A549 (cell line): ENCODE measurements around the gene MAP6. TPM values are rescaled to one million over a fixed set of nuclear protein-coding genes. Genes with fewer than 3 reads are reported as not detected.

ENCODE experiments used
- ATAC-seq, 2 experiments: fragments of 200-7000 bp in 1 of 2; fragments of >200 bp in 1 of 2; cut with Nextera tagmentation in 1 of 2; cut with Tn5 transposase in 1 of 2; 3 replicates each; pipeline versions ENCODE4 v1.8.0 to v1.9.1; 2018 to 2020; ENCODE audit warnings: mild to moderate bottlenecking in 1 of 2, moderate library complexity in 1 of 2
- CTCF ChIA-PET: fragments of 300-600 bp; sonication (Branson Sonifier 250); formaldehyde crosslinking; extraction: SDS; loops from one replicate; lab custom pipeline; 2021; ENCODE audit warnings: antibody characterized with exemption, inconsistent platforms; lab: Yijun Ruan, JAX
- POLR2A ChIA-PET: fragments of 350-600 bp; formaldehyde crosslinking; extraction: SDS; loops from one replicate; lab custom pipeline; 2021; ENCODE audit warnings: antibody characterized with exemption, inconsistent platforms; lab: Yijun Ruan, JAX
- DNase-seq, 2 experiments: peaks; one replicate each; pipeline versions ENCODE4 v3.0.0 to v3.0.0-alpha.2; 2011 to 2016; ENCODE audit warnings: low read depth in 1 of 2, low spot score in 1 of 2
- FAIRE-seq: peaks from 2 replicates; lab custom pipeline; 2011; peaks lifted over from hg19 to GRCh38; lab: Jason Lieb, UNC
- H3K27ac ChIP-seq, 2 experiments: fragments of >200 bp; sonication (Bioruptor Twin); formaldehyde crosslinking; 3 replicates each; pipeline ENCODE4 v1.5.1; 2016 to 2017
- H3K4me1 ChIP-seq: fragments of >200 bp; sonication (Bioruptor Twin); formaldehyde crosslinking; 3 replicates; pipeline ENCODE4 v1.6.1; 2016
- H3K4me2 ChIP-seq: fragments of >200 bp; sonication (Bioruptor Twin); formaldehyde crosslinking; 3 replicates; pipeline ENCODE4 v1.6.1; 2016
- H3K4me3 ChIP-seq: fragments of >200 bp; sonication (Bioruptor Twin); formaldehyde crosslinking; 3 replicates; pipeline ENCODE4 v1.5.1; 2016
- H3K9me3 ChIP-seq: fragments of >200 bp; sonication (Bioruptor Twin); formaldehyde crosslinking; 3 replicates; pipeline ENCODE4 v1.6.1; 2016
- CBX2 ChIP-seq: fragments of 200-600 bp; sonication (generic); IDR thresholded peaks from 2 replicates; pipeline ENCODE4 v1.6.1; 2016; ENCODE audit warnings: low read depth, mild to moderate bottlenecking, borderline replicate concordance
- CEBPB ChIP-seq, 2 experiments: fragments of >200 bp in 1 of 2; sonication (Bioruptor Twin) in 1 of 2; formaldehyde crosslinking in 1 of 2; IDR thresholded peaks; 2 replicates each; pipeline ENCODE4 v1.6.1; 2012 to 2016
- CHD2 ChIP-seq: fragments of 150-350 bp; IDR thresholded peaks from 2 replicates; pipeline ENCODE4 v1.6.1; 2014; ENCODE audit warnings: low read length; ENCODE audit not compliant: partially characterized antibody
- EP300 ChIP-seq, 2 experiments: fragments of >200 bp; sonication (Bioruptor Twin); formaldehyde crosslinking; IDR thresholded peaks; 2 replicates in 1 of 2; 3 replicates in 1 of 2; pipeline ENCODE4 v1.6.1; 2016 to 2017
- FOSB ChIP-seq: fragments of 250-450 bp; sonication (Bioruptor Pico); IDR thresholded peaks from 2 replicates; pipeline ENCODE4 v1.5.0; 2020; ENCODE audit warnings: mild to moderate bottlenecking, moderate library complexity
- HDAC2 ChIP-seq: fragments of 200-600 bp; sonication (generic); IDR thresholded peaks from 2 replicates; pipeline ENCODE4 v1.6.1; 2016
- HOXB5 ChIP-seq: fragments of 250-450 bp; sonication (Bioruptor Pico); IDR thresholded peaks from 2 replicates; pipeline ENCODE4 v1.5.0; 2020; ENCODE audit warnings: mild to moderate bottlenecking, moderate library complexity
- JUN ChIP-seq, 2 experiments: fragments of >200 bp; sonication (Bioruptor Twin); formaldehyde crosslinking; IDR thresholded peaks; 2 replicates in 1 of 2; 3 replicates in 1 of 2; pipeline ENCODE4 v1.6.1; 2016 to 2017
- MAFK ChIP-seq: fragments of 450-650 bp; IDR thresholded peaks from 2 replicates; pipeline ENCODE4 v1.6.1; 2014; ENCODE audit not compliant: partially characterized antibody
- NR3C1 ChIP-seq: fragments of >200 bp; sonication (Bioruptor Twin); formaldehyde crosslinking; IDR thresholded peaks from 3 replicates; pipeline ENCODE4 v1.6.1; 2017
- PHF8 ChIP-seq: fragments of 200-600 bp; sonication (generic); IDR thresholded peaks from 2 replicates; pipeline ENCODE4 v1.6.1; 2016; ENCODE audit warnings: low read depth, mild to moderate bottlenecking, antibody characterized with exemption, moderate library complexity, borderline replicate concordance
- RAD21 ChIP-seq, 2 experiments: fragments of >200 bp in 1 of 2; sonication (Bioruptor Twin) in 1 of 2; formaldehyde crosslinking in 1 of 2; IDR thresholded peaks in 1 of 2; conservative IDR thresholded peaks in 1 of 2; 2 replicates in 1 of 2; 3 replicates in 1 of 2; pipeline ENCODE4 v1.6.1; 2012 to 2018; ENCODE audit warnings: inconsistent platforms in 1 of 2
- RFX5 ChIP-seq: fragments of 450-650 bp; IDR thresholded peaks from 2 replicates; pipeline ENCODE4 v1.7.1; 2014; ENCODE audit warnings: antibody characterized with exemption, mild to moderate bottlenecking, moderate library complexity
- SMC3 ChIP-seq: fragments of >200 bp; sonication (Bioruptor Twin); formaldehyde crosslinking; IDR thresholded peaks from 3 replicates; pipeline ENCODE4 v1.6.1; 2018; ENCODE audit warnings: inconsistent platforms
- TFCP2L1 ChIP-seq: fragments of 250-450 bp; sonication (Bioruptor Pico); IDR thresholded peaks from 2 replicates; pipeline ENCODE4 v1.5.0; 2021; ENCODE audit warnings: mild to moderate bottlenecking
- ZNF302 ChIP-seq: fragments of 250-450 bp; sonication (Bioruptor Pico); IDR thresholded peaks from 2 replicates; pipeline ENCODE4 v1.9.0; 2021; ENCODE audit warnings: inconsistent platforms, mild to moderate bottlenecking, moderate library complexity
- ZSCAN20 ChIP-seq: fragments of 250-450 bp; sonication (Bioruptor Pico); IDR thresholded peaks from 2 replicates; pipeline ENCODE4 v1.8.0; 2022; ENCODE audit warnings: mild to moderate bottlenecking, moderate library complexity
- WGBS: methylation state at CpG from one replicate; pipeline ENCODE4 v1.1.6; 2017; ENCODE audit errors: missing lambda C conversion rate; 5-methylcytosine and 5-hydroxymethylcytosine counted together
- polyA plus RNA-seq, 4 experiments: library from polyadenylated mRNA; depleted of rRNA in 3 of 4; stranded (reverse); fragments of >200 nt; fragmentation: RNase III in 1 of 4; extraction: RNeasy Plus Mini Kit Qiagen cat#74134 plus additional on column Dnase treatment in 1 of 4; gene quantifications; 2 replicates in 3 of 4; 3 replicates in 1 of 4; pipeline ENCODE4 v1.2.3, GENCODE V29; 2011 to 2017
- TF ChIP-seq, protein P1 (sequence below): fragments of 150-350 bp; IDR thresholded peaks from 2 replicates; pipeline ENCODE4 v1.6.1; 2014; ENCODE audit warnings: low read depth, mild to moderate bottlenecking, low read length
- TF ChIP-seq, protein P2 (sequence below): IDR thresholded peaks from 2 replicates; pipeline ENCODE4 v1.6.1; 2012; ENCODE audit warnings: low read depth, borderline replicate concordance
- TF ChIP-seq, protein P3 (sequence below): fragments of 450-650 bp; IDR thresholded peaks from 2 replicates; pipeline ENCODE4 v1.6.1; 2014; ENCODE audit warnings: antibody characterized with exemption

Gene MAP6
- polyA plus RNA-seq, 2 of the 4 experiments (the other 2 are of a cell fraction): 1.1 to 2.1 TPM

DNA sequence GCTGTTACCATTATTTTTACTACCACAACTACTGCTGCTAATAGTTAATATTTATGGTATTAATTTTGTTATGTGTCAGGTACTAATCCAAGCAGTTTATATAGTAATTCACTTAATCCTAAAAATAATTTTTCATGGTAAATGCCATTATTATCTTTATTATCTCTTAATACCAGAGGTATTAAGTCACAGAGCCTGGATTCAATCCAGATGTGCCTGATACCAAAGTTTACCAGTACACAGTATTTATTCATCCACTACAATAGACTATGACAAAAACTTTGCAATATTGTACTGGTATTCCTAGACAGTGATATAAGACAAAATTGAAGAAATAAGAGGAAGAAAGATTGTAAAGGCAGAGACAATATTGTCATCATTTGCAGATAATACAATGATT, 24.5 kb downstream of the MAP6 start:
- Histone ChIP-seq H3K4me3 (no peak overlapping the region), H3K4me2 (no peak overlapping the region), H3K9me3 (no peaks in the 10 kb centered on the region)
- FAIRE-seq: no peak
- TF ChIP-seq SMC3 (no peak), ZNF302 (no peak), PHF8 (no peak), TFCP2L1 (CRISPR knock-in tag) (no peak)
- TF ChIP-seq, protein P1, sequence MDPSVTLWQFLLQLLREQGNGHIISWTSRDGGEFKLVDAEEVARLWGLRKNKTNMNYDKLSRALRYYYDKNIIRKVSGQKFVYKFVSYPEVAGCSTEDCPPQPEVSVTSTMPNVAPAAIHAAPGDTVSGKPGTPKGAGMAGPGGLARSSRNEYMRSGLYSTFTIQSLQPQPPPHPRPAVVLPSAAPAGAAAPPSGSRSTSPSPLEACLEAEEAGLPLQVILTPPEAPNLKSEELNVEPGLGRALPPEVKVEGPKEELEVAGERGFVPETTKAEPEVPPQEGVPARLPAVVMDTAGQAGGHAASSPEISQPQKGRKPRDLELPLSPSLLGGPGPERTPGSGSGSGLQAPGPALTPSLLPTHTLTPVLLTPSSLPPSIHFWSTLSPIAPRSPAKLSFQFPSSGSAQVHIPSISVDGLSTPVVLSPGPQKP: no peak
- TF ChIP-seq, all 56 proteins: peak for 0
- no peaks in the 10 kb centered on the region; the same call in 2 of the 3 replicates for H3K4me1 ChIP-seq
- ATAC-seq (no peak), DNase-seq (no peak)
- H3K27ac ChIP-seq: no peak overlapping the region
- ChIA-PET POLR2A (no interaction called here), CTCF (interaction anchor here (0.9 to 1.2 kb wide), 2 partner anchors 14 to 15 kb away, joined by 3 read pairs; no protein-coding TSS in a partner anchor)

DNA sequence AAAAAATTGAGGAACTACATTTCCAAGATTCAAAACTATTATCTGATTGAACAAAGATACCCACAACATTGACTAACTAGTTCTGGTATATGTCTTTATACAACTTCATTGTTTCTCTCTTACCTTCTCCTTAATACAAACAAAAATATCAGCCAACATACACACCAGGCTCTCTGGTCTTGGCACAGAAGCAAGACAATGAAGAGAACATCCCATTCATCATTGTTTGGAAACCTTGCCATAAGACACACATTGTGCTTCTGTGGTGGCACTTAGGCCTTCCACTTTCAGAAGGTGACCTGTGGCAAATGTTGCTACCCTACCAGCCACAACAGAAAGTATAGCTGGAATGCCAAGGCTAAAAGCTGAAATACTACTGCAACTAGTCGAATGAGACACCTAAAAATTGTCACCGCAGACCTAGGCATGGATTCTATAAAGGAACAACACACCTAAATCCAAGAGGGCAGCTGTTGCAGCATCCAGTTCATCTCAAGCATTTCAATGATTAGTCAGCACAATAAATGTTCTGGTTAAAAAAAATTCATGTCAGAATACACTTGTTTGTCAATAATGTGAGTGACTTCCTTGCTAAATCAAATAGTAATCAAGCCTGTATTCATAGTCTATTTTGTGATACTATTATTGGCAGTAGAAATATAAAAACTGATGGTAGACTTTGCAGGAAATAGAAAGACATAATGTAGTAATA, 26.3 kb downstream of the MAP6 start:
- H3K4me3 ChIP-seq: no peak overlapping the region
- H3K4me1 ChIP-seq: no peaks in the 10 kb centered on the region; the same call in 2 of the 3 replicates
- no peak overlapping the region for H3K27ac ChIP-seq
- ChIA-PET CTCF (no interaction called here), POLR2A (no interaction called here)
- no peaks in the 10 kb centered on the region for H3K9me3 ChIP-seq
- no peak for FAIRE-seq
- 54% methylated on average over 2 of the region's 2 CpGs for WGBS
- no peak for TF ChIP-seq FOSB
- TF ChIP-seq RFX5: no peak
- no peak for TF ChIP-seq PHF8
- TF ChIP-seq, protein P2, sequence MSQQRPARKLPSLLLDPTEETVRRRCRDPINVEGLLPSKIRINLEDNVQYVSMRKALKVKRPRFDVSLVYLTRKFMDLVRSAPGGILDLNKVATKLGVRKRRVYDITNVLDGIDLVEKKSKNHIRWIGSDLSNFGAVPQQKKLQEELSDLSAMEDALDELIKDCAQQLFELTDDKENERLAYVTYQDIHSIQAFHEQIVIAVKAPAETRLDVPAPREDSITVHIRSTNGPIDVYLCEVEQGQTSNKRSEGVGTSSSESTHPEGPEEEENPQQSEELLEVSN: no peak
- no peak for TF ChIP-seq CHD2
- TF ChIP-seq HOXB5 (CRISPR knock-in tag): no peak
- no peak for TF ChIP-seq JUN (IDR thresholded peaks at IDR 0.05)
- TF ChIP-seq MAFK: peak; percentile 60
- no peak for ATAC-seq
- H3K4me2 ChIP-seq: no peak overlapping the region
- DNase-seq: no peak

DNA sequence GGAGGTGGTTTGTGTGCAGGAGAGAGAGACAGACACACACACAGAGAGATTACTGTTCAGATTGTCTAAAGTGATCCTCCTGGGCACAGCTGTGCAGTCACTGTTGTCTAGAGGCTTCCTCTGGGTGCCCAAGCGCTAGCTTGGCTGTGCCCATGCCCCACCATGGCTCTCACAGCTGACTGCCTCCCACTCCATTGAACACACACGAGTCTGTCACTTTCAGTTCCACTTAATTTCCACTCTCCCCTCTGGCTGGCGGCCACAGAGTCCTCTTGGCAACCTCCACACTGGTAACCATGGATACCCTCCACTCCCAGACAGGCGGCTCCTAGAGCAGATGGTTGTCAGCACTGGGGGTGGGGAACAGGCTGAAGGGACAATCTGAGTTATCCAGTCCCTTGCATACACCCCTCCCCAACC, 29.1 kb downstream of the MAP6 start:
- no peaks in the 10 kb centered on the region for H3K9me3 ChIP-seq
- H3K4me2 ChIP-seq: no peak overlapping the region
- CTCF ChIA-PET: interaction anchor here (0.8 to 1.3 kb wide), 2 partner anchors 11 to 42 kb away, joined by 3 read pairs; no protein-coding TSS in a partner anchor
- H3K4me1 ChIP-seq: no peaks in the 10 kb centered on the region; the same call in 2 of the 3 replicates
- 56% methylated on average over 4 of the region's 4 CpGs for WGBS
- POLR2A ChIA-PET: no interaction called here
- DNase-seq (no peak), ATAC-seq (peak; percentile 29 to 43; a peak in 2 of 6 replicates), FAIRE-seq (no peak)
- H3K27ac ChIP-seq: no peak overlapping the region
- TF ChIP-seq FOSB (no peak), CBX2 (no peak), SMC3 (no peak), PHF8 (no peak), NR3C1 (no peak), ZSCAN20 (CRISPR knock-in tag) (no peak), RAD21 (conservative IDR thresholded peaks at IDR 0.05 in 1 of 2, IDR thresholded peaks at IDR 0.05 in 1 of 2) (no peak), EP300 (IDR thresholded peaks at IDR 0.05) (no peak), HDAC2 (no peak), CEBPB (IDR thresholded peaks at IDR 0.05) (no peak)
- TF ChIP-seq, protein P3, sequence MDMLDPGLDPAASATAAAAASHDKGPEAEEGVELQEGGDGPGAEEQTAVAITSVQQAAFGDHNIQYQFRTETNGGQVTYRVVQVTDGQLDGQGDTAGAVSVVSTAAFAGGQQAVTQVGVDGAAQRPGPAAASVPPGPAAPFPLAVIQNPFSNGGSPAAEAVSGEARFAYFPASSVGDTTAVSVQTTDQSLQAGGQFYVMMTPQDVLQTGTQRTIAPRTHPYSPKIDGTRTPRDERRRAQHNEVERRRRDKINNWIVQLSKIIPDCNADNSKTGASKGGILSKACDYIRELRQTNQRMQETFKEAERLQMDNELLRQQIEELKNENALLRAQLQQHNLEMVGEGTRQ: no peak
- H3K4me3 ChIP-seq: no peak overlapping the region
